Fibroblast of villous mesenchyme (primary cell): ENCODE measurements around the gene GLIS1. TPM values are rescaled to one million over a fixed set of nuclear protein-coding genes. Genes with fewer than 3 reads are reported as not detected.

Source experiments
- DNase-seq: peaks from one replicate; pipeline ENCODE4 v3.0.0-alpha.2; 2010; ENCODE audit warnings: low read depth
- H3K4me3 ChIP-seq: 2 replicates; pipeline ENCODE4 v1.5.1; 2011; ENCODE audit warnings: low read depth, mild to moderate bottlenecking, low read length
- CTCF ChIP-seq: IDR thresholded peaks from 2 replicates; pipeline ENCODE4 v1.5.1; 2012; ENCODE audit warnings: low read depth, mild to moderate bottlenecking, low read length; ENCODE audit not compliant: insufficient read depth
- total RNA-seq: library from RNA; depleted of rRNA; stranded (reverse); fragments of >200 nt; gene quantifications from 2 replicates; pipeline ENCODE4 v1.2.3, GENCODE V29; 2012

GLIS1 gene
- total RNA-seq, 1 donor = 0.43 TPM

DNA sequence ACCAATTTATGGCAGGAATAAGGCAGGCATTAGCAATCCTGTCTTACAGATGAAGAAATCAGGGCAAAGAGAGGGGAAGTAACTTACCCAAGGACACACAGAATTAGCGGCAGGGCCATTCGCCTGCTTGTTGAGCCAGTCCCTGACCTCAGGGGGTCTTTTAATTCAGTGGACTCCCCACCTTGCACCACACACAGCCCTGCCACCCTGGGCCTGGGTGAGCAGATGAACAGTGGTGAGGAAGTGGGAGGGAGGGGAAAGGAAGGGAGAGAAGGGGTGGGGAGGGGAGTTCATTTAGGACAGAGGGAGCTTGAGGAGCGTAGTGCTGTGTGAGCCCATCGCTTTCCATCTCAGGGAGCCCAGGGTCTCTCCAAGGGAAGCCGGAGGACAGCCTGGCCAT is 34.7 kb downstream of the GLIS1 start:
- no peak overlapping the region for H3K4me3 ChIP-seq
- no peak for TF ChIP-seq CTCF
- DNase-seq = no peak

- no peak for DNase-seq
- no peak for TF ChIP-seq CTCF
- no peak overlapping the region for H3K4me3 ChIP-seq
Measured at GRCh38 chr1:53703174-53703573, 35.8 kb downstream of the GLIS1 start.

GRCh38 chr1:53702341-53702740 is 36.6 kb downstream of the GLIS1 start:
- H3K4me3 ChIP-seq = no peak overlapping the region
- TF ChIP-seq CTCF = no peak
- no peak for DNase-seq

DNA sequence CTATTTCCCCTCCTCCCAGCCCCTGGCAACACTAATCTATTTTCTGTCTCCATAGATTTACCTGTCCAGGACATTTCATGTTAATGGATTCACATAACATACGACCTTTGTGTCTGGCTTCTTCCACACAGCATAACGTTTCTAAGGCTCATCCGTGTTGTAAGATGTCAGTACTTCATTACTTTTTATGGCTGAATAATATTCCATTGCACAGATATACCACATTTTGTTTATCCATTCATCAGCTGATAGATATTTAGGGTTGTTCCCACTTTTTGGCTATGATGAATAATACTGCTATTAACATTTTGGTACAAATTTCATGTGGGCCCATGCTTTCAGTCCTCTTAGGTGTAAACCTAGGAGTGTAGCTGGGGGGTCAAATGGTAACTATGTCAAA is 38.2 kb downstream of the GLIS1 start:
- no peak overlapping the region for H3K4me3 ChIP-seq
- no peak for TF ChIP-seq CTCF
- DNase-seq = no peak

- no peak for DNase-seq
- no peak for TF ChIP-seq CTCF
- H3K4me3 ChIP-seq = no peak overlapping the region
Measured at GRCh38 chr1:53699981-53700380, 39.0 kb downstream of the GLIS1 start.

DNA sequence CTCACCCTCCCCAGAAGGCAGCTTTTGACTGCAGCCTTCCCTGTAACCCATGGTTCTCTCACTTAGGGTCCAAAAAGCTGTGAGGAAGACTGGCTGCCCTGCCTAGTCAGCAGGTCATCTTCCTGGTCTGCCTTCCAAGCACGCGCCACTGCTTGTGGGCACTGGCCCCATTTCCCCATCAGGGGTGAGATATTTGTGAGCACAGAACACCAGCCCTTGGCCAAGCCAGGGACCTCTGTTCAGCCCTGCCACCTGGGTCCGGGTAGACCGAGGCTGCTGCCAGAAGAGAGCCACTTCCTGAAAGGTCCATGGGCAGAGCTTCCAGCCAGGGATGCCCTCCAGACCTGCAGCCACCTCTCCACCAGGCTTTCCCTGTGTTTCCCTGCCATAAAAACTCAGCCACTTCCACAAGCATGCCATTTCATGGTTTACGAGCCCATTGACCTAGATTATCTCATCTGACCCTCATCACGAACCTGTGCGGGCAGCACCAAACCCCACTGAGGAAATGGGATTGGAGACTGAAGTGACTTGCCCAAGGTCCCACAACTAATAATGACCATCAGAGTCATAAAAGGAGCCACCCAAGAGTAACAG is 40.5 kb downstream of the GLIS1 start:
- H3K4me3 ChIP-seq = no peak overlapping the region
- DNase-seq = no peak
- no peak for TF ChIP-seq CTCF

DNA sequence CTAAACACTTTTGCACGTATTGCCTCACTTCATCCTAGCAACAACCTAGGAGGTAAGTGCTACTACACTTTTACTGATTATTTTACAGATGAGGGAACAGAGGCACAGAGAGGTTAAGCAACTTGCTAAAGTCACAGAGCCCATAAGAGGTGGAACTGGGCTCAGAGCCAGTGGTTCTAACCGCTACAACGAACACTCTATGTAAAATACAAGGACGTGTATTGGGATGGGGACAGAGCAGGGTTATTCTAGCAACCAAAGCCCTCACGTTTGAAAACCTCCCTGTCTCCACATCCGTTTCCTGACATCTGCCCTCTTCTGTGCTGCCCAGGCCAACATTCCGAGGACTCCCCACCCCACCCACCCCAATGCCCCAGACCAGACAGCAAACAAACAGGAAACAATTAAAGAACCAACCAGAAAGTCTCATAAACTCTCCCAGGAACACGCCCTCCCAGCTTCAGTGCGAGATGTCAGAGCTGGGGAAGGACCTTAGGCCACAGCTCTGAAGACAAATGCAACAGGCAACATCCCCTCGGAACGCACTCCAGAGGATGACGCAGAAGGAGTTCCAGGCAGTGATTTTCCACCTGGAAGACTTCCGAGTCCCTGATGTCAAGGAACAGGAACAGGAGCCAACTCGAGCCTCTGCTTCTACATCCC is 41.1 kb downstream of the GLIS1 start:
- no peak for TF ChIP-seq CTCF
- H3K4me3 ChIP-seq = no peak overlapping the region
- DNase-seq = peak; percentile 85
